IPS DF 6.9 (cell line): ENCODE measurements around the gene PDE3B.

Experiments
- DNase-seq: peaks from one replicate; pipeline ENCODE4 v3.0.0-alpha.2; 2013; ENCODE audit warnings: low read depth, low spot score
- H3K27ac ChIP-seq: one replicate; pipeline ENCODE4 v1.5.1; 2013; ENCODE audit warnings: low read length, control low read depth
- H3K27me3 ChIP-seq: 2 replicates; pipeline ENCODE4 v1.6.1; 2013; ENCODE audit warnings: mild to moderate bottlenecking, low read length; ENCODE audit not compliant: control insufficient read depth, insufficient read depth
- H3K36me3 ChIP-seq: 2 replicates; pipeline ENCODE4 v1.6.1; 2013; ENCODE audit warnings: low read length; ENCODE audit not compliant: control insufficient read depth, insufficient read depth
- H3K4me1 ChIP-seq: 2 replicates; pipeline ENCODE4 v1.6.1; 2013; ENCODE audit warnings: low read length; ENCODE audit not compliant: control insufficient read depth, insufficient read depth
- H3K4me3 ChIP-seq: 2 replicates; pipeline ENCODE4 v1.5.1; 2013; ENCODE audit warnings: mild to moderate bottlenecking, low read length
- H3K9me3 ChIP-seq: 2 replicates; pipeline ENCODE4 v1.6.1; 2013; ENCODE audit warnings: low read length, inconsistent platforms; ENCODE audit not compliant: control insufficient read depth, insufficient read depth
- WGBS: extraction: QIAGEN DNeasy Blood & Tissue Kit; methylation state at CpG from one replicate; pipeline ENCODE4 v1.1.7; 2013; ENCODE audit warnings: mixed read lengths, missing lambda C conversion rate; ENCODE audit not compliant: insufficient read length, insufficient coverage; 5-methylcytosine and 5-hydroxymethylcytosine counted together

Gene PDE3B

GRCh38 chr11:14803846-14804245, 160.2 kb downstream of the PDE3B start:
- no peaks in the 10 kb centered on the region for H3K9me3 ChIP-seq
- no CpG with 5 or more reads among the region's 2 CpGs for WGBS
- DNase-seq = no peak
- no peaks in the 10 kb centered on the region for H3K36me3 ChIP-seq
- no peak overlapping the region for H3K4me3 ChIP-seq
- no peaks in the 10 kb centered on the region for H3K4me1 ChIP-seq
- H3K27ac ChIP-seq = no peak overlapping the region
- no peaks in the 10 kb centered on the region for H3K27me3 ChIP-seq

GRCh38 chr11:14809466-14809865, 165.9 kb downstream of the PDE3B start:
- Histone ChIP-seq H3K4me3 (no peak overlapping the region), H3K27me3 (no peaks in the 10 kb centered on the region), H3K9me3 (no peaks in the 10 kb centered on the region), H3K36me3 (no peaks in the 10 kb centered on the region), H3K27ac (no peak overlapping the region), H3K4me1 (no peaks in the 10 kb centered on the region)
- DNase-seq = no peak

GRCh38 chr11:14812757-14813156, 169.2 kb downstream of the PDE3B start:
- WGBS = no CpG with 5 or more reads among the region's 3 CpGs
- no peaks in the 10 kb centered on the region for H3K4me1 ChIP-seq
- no peaks in the 10 kb centered on the region for H3K27me3 ChIP-seq
- H3K36me3 ChIP-seq = no peaks in the 10 kb centered on the region
- DNase-seq = no peak
- H3K9me3 ChIP-seq = no peaks in the 10 kb centered on the region
- no peak overlapping the region for H3K27ac ChIP-seq
- no peak overlapping the region for H3K4me3 ChIP-seq

GRCh38 chr11:14813516-14813915, 169.9 kb downstream of the PDE3B start:
- Histone ChIP-seq H3K27ac (no peak overlapping the region), H3K36me3 (no peaks in the 10 kb centered on the region), H3K27me3 (no peaks in the 10 kb centered on the region), H3K4me1 (no peaks in the 10 kb centered on the region), H3K4me3 (no peak overlapping the region), H3K9me3 (no peaks in the 10 kb centered on the region)
- DNase-seq = no peak

- Histone ChIP-seq H3K4me1 (no peaks in the 10 kb centered on the region), H3K36me3 (no peaks in the 10 kb centered on the region), H3K4me3 (no peak overlapping the region), H3K27ac (no peak overlapping the region), H3K9me3 (no peaks in the 10 kb centered on the region), H3K27me3 (no peaks in the 10 kb centered on the region)
- DNase-seq = no peak
- no CpG with 5 or more reads among the region's 2 CpGs for WGBS
Observed at GRCh38 chr11:14818779-14819178, 175.2 kb downstream of the PDE3B start.

GRCh38 chr11:14819596-14819995, 176.0 kb downstream of the PDE3B start:
- no peak overlapping the region for H3K27ac ChIP-seq
- H3K27me3 ChIP-seq = no peaks in the 10 kb centered on the region
- H3K9me3 ChIP-seq = no peaks in the 10 kb centered on the region
- H3K36me3 ChIP-seq = no peaks in the 10 kb centered on the region
- no peak overlapping the region for H3K4me3 ChIP-seq
- DNase-seq = no peak
- H3K4me1 ChIP-seq = no peaks in the 10 kb centered on the region

GRCh38 chr11:14821031-14821430, 177.4 kb downstream of the PDE3B start:
- H3K27me3 ChIP-seq = no peaks in the 10 kb centered on the region
- DNase-seq = no peak
- H3K27ac ChIP-seq = no peak overlapping the region
- H3K4me1 ChIP-seq = no peaks in the 10 kb centered on the region
- no peaks in the 10 kb centered on the region for H3K9me3 ChIP-seq
- no peaks in the 10 kb centered on the region for H3K36me3 ChIP-seq
- H3K4me3 ChIP-seq = no peak overlapping the region

- no peaks in the 10 kb centered on the region for H3K36me3 ChIP-seq
- no peak overlapping the region for H3K4me3 ChIP-seq
- H3K4me1 ChIP-seq = no peaks in the 10 kb centered on the region
- no peak for DNase-seq
- no peaks in the 10 kb centered on the region for H3K9me3 ChIP-seq
- WGBS = no CpG with 5 or more reads among the region's 2 CpGs
- H3K27me3 ChIP-seq = no peaks in the 10 kb centered on the region
- H3K27ac ChIP-seq = no peak overlapping the region
Observed at GRCh38 chr11:14826600-14826999, 183.0 kb downstream of the PDE3B start.

- Histone ChIP-seq H3K27me3 (no peaks in the 10 kb centered on the region), H3K4me3 (no peak overlapping the region), H3K9me3 (no peaks in the 10 kb centered on the region), H3K4me1 (no peaks in the 10 kb centered on the region), H3K27ac (no peak overlapping the region), H3K36me3 (no peaks in the 10 kb centered on the region)
- no peak for DNase-seq
Observed at GRCh38 chr11:14835496-14836492, 192.2 kb downstream of the PDE3B start.

- WGBS = no CpG with 5 or more reads among the region's 3 CpGs
- no peaks in the 10 kb centered on the region for H3K36me3 ChIP-seq
- H3K27me3 ChIP-seq = no peaks in the 10 kb centered on the region
- no peak overlapping the region for H3K4me3 ChIP-seq
- H3K27ac ChIP-seq = no peak overlapping the region
- DNase-seq = no peak
- H3K4me1 ChIP-seq = no peaks in the 10 kb centered on the region
- no peaks in the 10 kb centered on the region for H3K9me3 ChIP-seq
Observed at GRCh38 chr11:14842002-14842401, 198.4 kb downstream of the PDE3B start.

GRCh38 chr11:14852571-14853177, 209.1 kb downstream of the PDE3B start:
- Histone ChIP-seq H3K27ac (no peak overlapping the region), H3K36me3 (no peaks in the 10 kb centered on the region), H3K4me3 (no peak overlapping the region), H3K9me3 (no peaks in the 10 kb centered on the region), H3K4me1 (no peaks in the 10 kb centered on the region), H3K27me3 (no peaks in the 10 kb centered on the region)
- WGBS = 100% methylated on average over 2 of the region's 4 CpGs
- DNase-seq = no peak
